ENCODE data around the gene GEMIN7.

DNA sequence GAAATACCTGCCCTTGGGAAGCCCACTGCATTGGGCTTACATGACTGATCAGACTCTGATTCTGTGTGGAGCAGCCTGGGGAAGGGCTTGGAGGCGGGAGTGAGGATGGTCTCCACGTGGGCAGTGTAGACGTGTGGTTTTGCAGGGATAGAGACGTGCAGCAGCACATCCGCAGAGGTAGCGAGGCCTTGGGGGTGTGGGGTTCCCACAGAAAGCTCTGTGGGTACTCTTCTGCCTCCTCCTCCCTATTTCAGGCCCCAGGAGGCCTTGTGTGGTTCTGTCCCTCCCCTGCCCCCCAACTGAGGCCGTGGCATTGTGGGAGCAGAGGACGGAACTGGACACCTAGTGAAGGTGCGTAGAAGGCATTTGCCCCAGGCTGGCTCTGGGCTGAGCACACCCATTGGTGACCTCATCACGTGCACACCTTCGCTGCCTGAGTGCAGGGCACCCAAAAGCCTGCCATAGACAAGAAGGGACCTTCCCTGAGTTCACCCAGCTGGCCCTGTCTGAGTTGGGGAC is 42.8 kb downstream of the GEMIN7 start:
- TF ChIP-seq, protein P1, sequence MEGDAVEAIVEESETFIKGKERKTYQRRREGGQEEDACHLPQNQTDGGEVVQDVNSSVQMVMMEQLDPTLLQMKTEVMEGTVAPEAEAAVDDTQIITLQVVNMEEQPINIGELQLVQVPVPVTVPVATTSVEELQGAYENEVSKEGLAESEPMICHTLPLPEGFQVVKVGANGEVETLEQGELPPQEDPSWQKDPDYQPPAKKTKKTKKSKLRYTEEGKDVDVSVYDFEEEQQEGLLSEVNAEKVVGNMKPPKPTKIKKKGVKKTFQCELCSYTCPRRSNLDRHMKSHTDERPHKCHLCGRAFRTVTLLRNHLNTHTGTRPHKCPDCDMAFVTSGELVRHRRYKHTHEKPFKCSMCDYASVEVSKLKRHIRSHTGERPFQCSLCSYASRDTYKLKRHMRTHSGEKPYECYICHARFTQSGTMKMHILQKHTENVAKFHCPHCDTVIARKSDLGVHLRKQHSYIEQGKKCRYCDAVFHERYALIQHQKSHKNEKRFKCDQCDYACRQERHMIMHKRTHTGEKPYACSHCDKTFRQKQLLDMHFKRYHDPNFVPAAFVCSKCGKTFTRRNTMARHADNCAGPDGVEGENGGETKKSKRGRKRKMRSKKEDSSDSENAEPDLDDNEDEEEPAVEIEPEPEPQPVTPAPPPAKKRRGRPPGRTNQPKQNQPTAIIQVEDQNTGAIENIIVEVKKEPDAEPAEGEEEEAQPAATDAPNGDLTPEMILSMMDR (IDR thresholded peaks at IDR 0.05), result no peak
- no peak for TF ChIP-seq POLR2A (IDR thresholded peaks at IDR 0.05)
